C4-2B (cell line): ENCODE measurements around the gene TMPRSS9.

Experiments used
- H3K27ac ChIP-seq: fragments of 450-650 bp; 2 replicates; pipeline ENCODE4 v1.5.1; 2017
- ZFX ChIP-seq: fragments of 450-650 bp; IDR thresholded peaks from 2 replicates; pipeline ENCODE4 v1.6.1; 2017
- TF ChIP-seq, protein P1 (sequence below): fragments of 450-650 bp; conservative IDR thresholded peaks from 2 replicates; pipeline ENCODE4 v1.5.1; 2017; ENCODE audit warnings: mild to moderate bottlenecking

TMPRSS9 gene

DNA sequence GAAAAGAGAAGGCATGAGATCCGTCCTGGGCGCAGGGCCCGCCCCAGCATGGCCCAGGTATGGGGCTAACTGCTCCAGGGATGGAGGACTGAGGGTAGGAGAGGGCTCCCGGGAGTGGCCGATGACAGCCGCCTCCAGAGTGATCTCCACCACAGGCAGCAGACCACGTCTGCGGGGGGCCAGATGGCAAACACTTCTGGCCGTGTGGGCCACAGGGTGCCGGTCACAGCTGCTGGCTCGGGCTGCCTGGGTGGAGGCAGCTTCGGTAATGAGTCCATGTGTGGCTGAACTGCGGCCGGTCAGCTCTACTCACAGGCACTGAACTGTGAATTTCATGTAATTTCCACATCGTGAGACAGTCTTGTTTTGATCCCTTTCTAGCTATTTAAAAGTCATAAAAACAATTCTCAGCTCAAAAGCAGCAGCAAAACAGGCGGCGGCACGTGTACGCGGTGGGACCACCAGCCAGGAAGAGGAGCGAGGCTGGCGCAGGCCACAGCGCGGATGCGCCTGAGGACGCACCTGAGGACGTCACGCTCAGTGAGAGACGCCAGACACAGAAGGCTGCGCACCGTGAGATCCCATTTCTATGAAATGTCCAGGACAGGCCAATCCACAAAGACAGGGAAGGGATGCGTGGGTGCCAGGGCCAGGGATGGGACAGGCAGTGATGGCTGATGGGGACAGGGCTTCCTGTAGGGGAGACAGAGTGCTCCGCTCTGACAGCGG is 35.7 kb upstream of the TMPRSS9 start:
- TF ChIP-seq, protein P1, sequence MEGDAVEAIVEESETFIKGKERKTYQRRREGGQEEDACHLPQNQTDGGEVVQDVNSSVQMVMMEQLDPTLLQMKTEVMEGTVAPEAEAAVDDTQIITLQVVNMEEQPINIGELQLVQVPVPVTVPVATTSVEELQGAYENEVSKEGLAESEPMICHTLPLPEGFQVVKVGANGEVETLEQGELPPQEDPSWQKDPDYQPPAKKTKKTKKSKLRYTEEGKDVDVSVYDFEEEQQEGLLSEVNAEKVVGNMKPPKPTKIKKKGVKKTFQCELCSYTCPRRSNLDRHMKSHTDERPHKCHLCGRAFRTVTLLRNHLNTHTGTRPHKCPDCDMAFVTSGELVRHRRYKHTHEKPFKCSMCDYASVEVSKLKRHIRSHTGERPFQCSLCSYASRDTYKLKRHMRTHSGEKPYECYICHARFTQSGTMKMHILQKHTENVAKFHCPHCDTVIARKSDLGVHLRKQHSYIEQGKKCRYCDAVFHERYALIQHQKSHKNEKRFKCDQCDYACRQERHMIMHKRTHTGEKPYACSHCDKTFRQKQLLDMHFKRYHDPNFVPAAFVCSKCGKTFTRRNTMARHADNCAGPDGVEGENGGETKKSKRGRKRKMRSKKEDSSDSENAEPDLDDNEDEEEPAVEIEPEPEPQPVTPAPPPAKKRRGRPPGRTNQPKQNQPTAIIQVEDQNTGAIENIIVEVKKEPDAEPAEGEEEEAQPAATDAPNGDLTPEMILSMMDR: no peak
- no peak for TF ChIP-seq ZFX
- H3K27ac ChIP-seq: no peak overlapping the region

GRCh38 chr19:2325281-2326046 is 34.6 kb upstream of the TMPRSS9 start:
- TF ChIP-seq, protein P1: no peak
- no peak for TF ChIP-seq ZFX
- H3K27ac ChIP-seq: no peak overlapping the region

DNA sequence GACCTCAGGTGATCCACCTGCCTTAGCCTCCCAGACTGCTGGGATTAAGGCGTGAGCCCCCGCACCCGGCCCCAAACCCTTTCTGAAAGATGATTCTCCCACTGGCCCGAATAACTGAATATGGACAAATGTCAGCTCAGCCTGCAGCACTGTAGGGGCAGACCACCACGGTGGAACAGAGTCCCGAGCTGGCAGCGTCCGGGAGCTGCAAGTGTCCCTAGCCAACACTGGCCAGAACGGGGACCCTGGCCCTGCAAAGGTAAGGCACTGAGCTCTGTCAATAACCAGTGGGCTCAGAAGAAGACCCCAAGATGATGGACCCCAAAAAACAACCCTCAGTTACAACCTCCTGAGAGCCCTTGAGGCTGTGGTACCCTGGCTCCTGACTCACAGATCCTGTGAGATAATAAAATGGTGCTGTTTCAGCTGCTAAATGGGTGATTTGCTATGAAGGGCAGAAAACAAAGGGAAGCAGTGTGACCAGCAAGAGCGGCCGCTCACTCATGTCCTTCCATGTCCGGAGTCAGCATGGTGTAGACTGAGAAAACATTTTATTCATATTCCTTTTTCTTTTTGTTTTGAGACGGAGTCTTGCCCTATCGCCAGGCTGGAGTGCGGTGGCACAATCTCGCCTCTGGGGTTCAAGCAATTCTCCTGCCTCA is 33.2 kb upstream of the TMPRSS9 start:
- TF ChIP-seq ZFX: no peak
- TF ChIP-seq, protein P1: no peak
- H3K27ac ChIP-seq: peak overlapping the region; percentile 91

DNA sequence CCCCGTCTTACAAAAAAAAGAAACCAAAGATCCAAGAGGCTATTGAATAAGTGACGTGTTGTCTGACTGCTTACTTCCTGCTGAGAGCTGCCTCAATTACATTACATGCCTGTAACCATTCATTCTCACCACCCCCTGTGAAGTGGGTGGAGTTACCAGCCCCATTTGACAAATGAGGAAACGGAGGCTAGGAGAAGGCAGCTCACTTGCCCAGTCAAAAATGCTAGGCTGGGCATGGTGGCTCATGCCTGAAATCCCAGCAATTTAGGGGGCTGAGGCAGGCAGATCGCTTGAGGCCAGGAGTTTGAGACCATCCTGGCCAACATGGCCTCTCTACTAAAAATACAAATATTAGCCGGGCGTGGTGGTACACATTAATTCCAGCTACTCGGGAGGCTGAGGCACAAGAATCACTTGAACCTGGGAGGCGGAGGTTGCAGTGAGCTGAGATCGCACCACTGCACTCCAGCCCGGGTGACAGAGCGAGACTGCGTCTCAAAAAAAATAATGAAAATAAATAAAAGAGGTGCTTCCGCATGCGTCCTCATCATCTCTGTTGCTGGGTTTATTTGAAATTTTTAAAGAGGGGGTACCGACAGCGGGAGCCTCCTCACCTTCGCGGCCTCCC is 32.2 kb upstream of the TMPRSS9 start:
- H3K27ac ChIP-seq: peak overlapping the region; percentile 91
- TF ChIP-seq ZFX: no peak
- TF ChIP-seq, protein P1: no peak

DNA sequence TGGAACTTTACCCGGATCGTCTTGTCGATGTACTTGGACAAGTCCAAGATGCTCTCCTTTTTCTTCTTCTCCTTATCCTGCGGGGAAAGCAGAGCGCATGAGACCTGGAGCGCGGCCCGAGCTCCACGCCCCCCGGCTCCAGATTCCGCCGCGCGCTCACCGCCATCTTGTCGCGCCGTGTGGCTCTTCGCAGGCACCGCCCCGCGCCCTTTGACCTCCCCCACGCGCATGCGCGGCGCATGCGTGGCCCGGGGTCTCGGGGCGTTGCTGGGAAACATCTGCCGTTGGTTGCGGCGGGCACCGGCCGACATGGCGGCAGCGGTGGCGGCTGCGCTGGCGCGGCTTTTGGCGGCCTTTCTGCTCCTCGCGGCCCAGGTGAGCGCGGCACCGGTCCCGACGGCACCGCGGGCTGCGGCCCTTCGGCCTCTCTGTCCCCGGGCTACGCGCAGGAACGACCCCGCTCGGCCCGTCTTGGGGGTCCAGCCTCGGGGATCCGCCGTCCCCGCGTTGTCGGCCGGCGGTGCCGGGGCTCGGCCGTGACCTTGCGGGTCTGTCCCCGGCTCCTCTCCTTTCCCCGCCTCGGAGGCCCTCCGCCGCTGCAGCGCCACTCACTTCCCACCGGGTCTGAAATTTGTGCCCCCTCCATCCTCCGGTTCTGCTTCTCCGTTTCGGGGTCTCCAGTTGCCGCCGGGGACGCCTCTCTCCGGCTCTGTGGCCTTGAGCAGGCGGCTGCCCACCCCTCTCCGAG is 31.5 kb upstream of the TMPRSS9 start, which contains the start of the genes LSM7 and SPPL2B:
TSS of gene LSM7 (minus strand) at position 186 of the 748 bp plus-strand sequence. CDS start at position 166, 20 bp downstream.
TSS of gene SPPL2B (plus strand) at position 284 of the 748 bp plus-strand sequence. CDS start at position 310, 26 bp downstream.
- TF ChIP-seq, protein P1: no peak
- TF ChIP-seq ZFX: peak; percentile 58; the same call in 1 of the 2 replicates
- H3K27ac ChIP-seq: peak within 1 kb of the TSS; percentile 91

DNA sequence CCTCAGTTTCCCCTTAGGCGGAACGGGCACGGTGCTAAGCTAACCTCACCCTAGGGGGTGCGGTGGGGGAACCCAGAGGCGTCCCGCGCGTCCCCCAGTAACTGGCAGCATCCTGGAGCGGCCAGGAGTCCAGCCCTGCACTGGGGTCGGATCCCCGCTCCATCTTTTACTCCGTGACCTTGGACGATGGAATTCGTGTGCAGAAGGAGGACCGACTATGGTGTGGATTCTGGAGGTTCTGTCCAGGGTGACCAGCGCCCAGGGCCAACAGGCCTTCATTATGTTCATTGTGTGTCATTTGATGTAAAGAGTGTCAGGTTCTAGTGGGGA is 31.0 kb upstream of the TMPRSS9 start:
- TF ChIP-seq ZFX: no peak
- TF ChIP-seq, protein P1: no peak
- H3K27ac ChIP-seq: peak overlapping the region; percentile 91
